A549 (cell line): ENCODE measurements around the gene GTF2IRD1. TPM values are rescaled to one million over a fixed set of nuclear protein-coding genes. Genes with fewer than 3 reads are reported as not detected.

Source experiments
- ATAC-seq, 2 experiments: fragments of 200-7000 bp in 1 of 2; fragments of >200 bp in 1 of 2; cut with Nextera tagmentation in 1 of 2; cut with Tn5 transposase in 1 of 2; 3 replicates each; pipeline versions ENCODE4 v1.8.0 to v1.9.1; 2018 to 2020; ENCODE audit warnings: mild to moderate bottlenecking in 1 of 2, moderate library complexity in 1 of 2
- CTCF ChIA-PET: fragments of 300-600 bp; sonication (Branson Sonifier 250); formaldehyde crosslinking; extraction: SDS; loops from one replicate; lab custom pipeline; 2021; ENCODE audit warnings: antibody characterized with exemption, inconsistent platforms; lab: Yijun Ruan, JAX
- POLR2A ChIA-PET: fragments of 350-600 bp; formaldehyde crosslinking; extraction: SDS; loops from one replicate; lab custom pipeline; 2021; ENCODE audit warnings: antibody characterized with exemption, inconsistent platforms; lab: Yijun Ruan, JAX
- DNase-seq, 2 experiments: peaks; one replicate each; pipeline versions ENCODE4 v3.0.0 to v3.0.0-alpha.2; 2011 to 2016; ENCODE audit warnings: low read depth in 1 of 2, low spot score in 1 of 2
- FAIRE-seq: peaks from 2 replicates; lab custom pipeline; 2011; peaks lifted over from hg19 to GRCh38; lab: Jason Lieb, UNC
- H3K27ac ChIP-seq, 2 experiments: fragments of >200 bp; sonication (Bioruptor Twin); formaldehyde crosslinking; 3 replicates each; pipeline ENCODE4 v1.5.1; 2016 to 2017
- H3K4me1 ChIP-seq: fragments of >200 bp; sonication (Bioruptor Twin); formaldehyde crosslinking; 3 replicates; pipeline ENCODE4 v1.6.1; 2016
- H3K4me2 ChIP-seq: fragments of >200 bp; sonication (Bioruptor Twin); formaldehyde crosslinking; 3 replicates; pipeline ENCODE4 v1.6.1; 2016
- H3K4me3 ChIP-seq: fragments of >200 bp; sonication (Bioruptor Twin); formaldehyde crosslinking; 3 replicates; pipeline ENCODE4 v1.5.1; 2016
- H3K9me3 ChIP-seq: fragments of >200 bp; sonication (Bioruptor Twin); formaldehyde crosslinking; 3 replicates; pipeline ENCODE4 v1.6.1; 2016
- BHLHE40 ChIP-seq: IDR thresholded peaks from 2 replicates; pipeline ENCODE4 v1.6.1; 2012; ENCODE audit warnings: low read depth, low read length, inconsistent platforms
- CBX2 ChIP-seq: fragments of 200-600 bp; sonication (generic); IDR thresholded peaks from 2 replicates; pipeline ENCODE4 v1.6.1; 2016; ENCODE audit warnings: low read depth, mild to moderate bottlenecking, borderline replicate concordance
- CBX8 ChIP-seq: fragments of 200-600 bp; sonication (generic); IDR thresholded peaks from 2 replicates; pipeline ENCODE4 v1.6.1; 2016
- CEBPB ChIP-seq, 2 experiments: fragments of >200 bp in 1 of 2; sonication (Bioruptor Twin) in 1 of 2; formaldehyde crosslinking in 1 of 2; IDR thresholded peaks; 2 replicates each; pipeline ENCODE4 v1.6.1; 2012 to 2016
- EP300 ChIP-seq, 2 experiments: fragments of >200 bp; sonication (Bioruptor Twin); formaldehyde crosslinking; IDR thresholded peaks; 2 replicates in 1 of 2; 3 replicates in 1 of 2; pipeline ENCODE4 v1.6.1; 2016 to 2017
- ESRRA ChIP-seq: fragments of 150-350 bp; IDR thresholded peaks from 2 replicates; pipeline ENCODE4 v1.6.1; 2014; ENCODE audit warnings: mild to moderate bottlenecking, low read length, borderline replicate concordance
- FOSL2 ChIP-seq, 2 experiments: fragments of 450-650 bp in 1 of 2; fragments of >200 bp in 1 of 2; sonication (Bioruptor Twin) in 1 of 2; formaldehyde crosslinking; IDR thresholded peaks; 2 replicates each; pipeline versions ENCODE4 v1.5.0 to v1.6.1; 2016 to 2020; ENCODE audit warnings: mild to moderate bottlenecking in 1 of 2, moderate library complexity in 1 of 2
- FOXS1 ChIP-seq: fragments of 250-450 bp; sonication (Bioruptor Pico); IDR thresholded peaks from 2 replicates; pipeline ENCODE4 v1.5.0; 2020; ENCODE audit warnings: mild to moderate bottlenecking, moderate library complexity
- GATA3 ChIP-seq: IDR thresholded peaks from 2 replicates; pipeline ENCODE4 v1.6.1; 2012; ENCODE audit warnings: borderline replicate concordance
- HDAC2 ChIP-seq: fragments of 200-600 bp; sonication (generic); IDR thresholded peaks from 2 replicates; pipeline ENCODE4 v1.6.1; 2016
- HOXA7 ChIP-seq: fragments of 250-450 bp; sonication (Bioruptor Pico); IDR thresholded peaks from 2 replicates; pipeline ENCODE4 v1.5.0; 2020; ENCODE audit warnings: mild to moderate bottlenecking, moderate library complexity
- HOXB13 ChIP-seq: fragments of 250-450 bp; sonication (Bioruptor Pico); IDR thresholded peaks from 2 replicates; pipeline ENCODE4 v1.5.0; 2020; ENCODE audit warnings: low read depth, mild to moderate bottlenecking, moderate library complexity
- MYC ChIP-seq: IDR thresholded peaks from 2 replicates; pipeline ENCODE4 v1.6.1; 2012; ENCODE audit warnings: mild to moderate bottlenecking, inconsistent platforms, low read length, improper control_type of control experiment, borderline replicate concordance
- NFE2L2 ChIP-seq: fragments of 150-350 bp; conservative IDR thresholded peaks from 2 replicates; pipeline ENCODE4 v1.6.1; 2014; ENCODE audit warnings: low read length
- POLR2A ChIP-seq: IDR thresholded peaks from 2 replicates; pipeline ENCODE4 v1.6.1; 2012; ENCODE audit warnings: mild to moderate bottlenecking, low read length
- RFX5 ChIP-seq: fragments of 450-650 bp; IDR thresholded peaks from 2 replicates; pipeline ENCODE4 v1.7.1; 2014; ENCODE audit warnings: antibody characterized with exemption, mild to moderate bottlenecking, moderate library complexity
- RNF2 ChIP-seq: fragments of 200-600 bp; sonication (generic); IDR thresholded peaks from 2 replicates; pipeline ENCODE4 v1.6.1; 2016; ENCODE audit warnings: low read depth, mild to moderate bottlenecking, antibody characterized with exemption, moderate library complexity, borderline replicate concordance
- SREBF2 ChIP-seq: fragments of 450-650 bp; IDR thresholded peaks from 2 replicates; pipeline ENCODE4 v1.6.1; 2014; ENCODE audit warnings: mild to moderate bottlenecking, moderate library complexity
- TP53 ChIP-seq: fragments of 250-450 bp; sonication (Bioruptor Pico); IDR thresholded peaks from 2 replicates; pipeline ENCODE4 v1.5.0; 2021; ENCODE audit warnings: mild to moderate bottlenecking, moderate library complexity
- ZFP36 ChIP-seq: fragments of 450-650 bp; IDR thresholded peaks from 2 replicates; pipeline ENCODE4 v1.6.1; 2014; ENCODE audit warnings: borderline replicate concordance; ENCODE audit not compliant: partially characterized antibody
- WGBS: methylation state at CpG from one replicate; pipeline ENCODE4 v1.1.6; 2017; ENCODE audit errors: missing lambda C conversion rate; 5-methylcytosine and 5-hydroxymethylcytosine counted together
- polyA plus RNA-seq, 4 experiments: library from polyadenylated mRNA; depleted of rRNA in 3 of 4; stranded (reverse); fragments of >200 nt; fragmentation: RNase III in 1 of 4; extraction: RNeasy Plus Mini Kit Qiagen cat#74134 plus additional on column Dnase treatment in 1 of 4; gene quantifications; 2 replicates in 3 of 4; 3 replicates in 1 of 4; pipeline ENCODE4 v1.2.3, GENCODE V29; 2011 to 2017
- TF ChIP-seq, protein P1 (sequence below): fragments of 450-650 bp; IDR thresholded peaks from 2 replicates; pipeline ENCODE4 v1.6.1; 2014; ENCODE audit warnings: antibody characterized with exemption
- TF ChIP-seq, protein P2 (sequence below): IDR thresholded peaks from 2 replicates; pipeline ENCODE4 v1.6.1; 2012
- TF ChIP-seq, protein P3 (sequence below): fragments of 250-450 bp; sonication (Bioruptor Pico); IDR thresholded peaks from 2 replicates; pipeline ENCODE4 v1.5.0; 2020; ENCODE audit warnings: low read depth, mild to moderate bottlenecking, moderate library complexity
- TF ChIP-seq, protein P4 (sequence below): fragments of >200 bp; sonication (Bioruptor Twin); formaldehyde crosslinking; IDR thresholded peaks from 2 replicates; pipeline ENCODE4 v1.6.1; 2016

Gene GTF2IRD1
- polyA plus RNA-seq, 2 of the 4 experiments (the other 2 are of a cell fraction) = 19.9 to 20.5 TPM

DNA sequence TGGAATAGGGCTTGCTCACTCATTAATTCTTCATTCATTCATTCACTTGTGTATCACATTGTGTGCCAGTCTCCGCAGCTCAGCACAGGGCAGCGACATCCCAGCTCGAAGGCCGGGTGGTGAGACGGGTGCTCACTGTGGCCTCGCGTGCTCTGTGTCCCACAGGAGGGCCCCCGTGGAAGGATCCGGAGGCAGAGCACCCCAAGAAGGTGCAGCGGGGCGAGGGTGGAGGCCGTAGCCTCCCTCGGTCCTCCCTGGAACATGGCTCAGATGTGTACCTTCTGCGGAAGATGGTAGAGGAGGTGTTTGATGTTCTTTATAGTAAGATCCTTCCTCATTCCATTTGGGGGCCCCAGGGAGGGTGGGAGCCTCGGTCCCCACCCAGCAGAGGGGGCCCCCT, 61.6 kb downstream of the GTF2IRD1 start:
- FAIRE-seq (no peak), DNase-seq (no peak), ATAC-seq (no peak)
- Histone ChIP-seq H3K4me1 (no peaks in the 10 kb centered on the region), H3K4me2 (no peak overlapping the region), H3K9me3 (no peaks in the 10 kb centered on the region), H3K4me3 (no peak overlapping the region), H3K27ac (no peak overlapping the region)
- CTCF ChIA-PET = no interaction called here
- 89% methylated on average over 13 of the region's 15 CpGs for WGBS
- POLR2A ChIA-PET = interaction anchor here (0.6 to 0.7 kb wide), 2 partner anchors 64 to 74 kb away, joined by 4 to 6 read pairs; no protein-coding TSS in a partner anchor
- TF ChIP-seq, protein P1, sequence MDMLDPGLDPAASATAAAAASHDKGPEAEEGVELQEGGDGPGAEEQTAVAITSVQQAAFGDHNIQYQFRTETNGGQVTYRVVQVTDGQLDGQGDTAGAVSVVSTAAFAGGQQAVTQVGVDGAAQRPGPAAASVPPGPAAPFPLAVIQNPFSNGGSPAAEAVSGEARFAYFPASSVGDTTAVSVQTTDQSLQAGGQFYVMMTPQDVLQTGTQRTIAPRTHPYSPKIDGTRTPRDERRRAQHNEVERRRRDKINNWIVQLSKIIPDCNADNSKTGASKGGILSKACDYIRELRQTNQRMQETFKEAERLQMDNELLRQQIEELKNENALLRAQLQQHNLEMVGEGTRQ = no peak
- TF ChIP-seq EP300 (IDR thresholded peaks at IDR 0.05) (no peak), FOSL2 (IDR thresholded peaks at IDR 0.05) (no peak), FOSL2 (CRISPR knock-in tag; IDR thresholded peaks at IDR 0.05) (no peak), CBX8 (no peak), GATA3 (no peak), HDAC2 (no peak), RFX5 (no peak), RNF2 (no peak), FOXS1 (CRISPR knock-in tag) (no peak), ESRRA (no peak)
- TF ChIP-seq, protein P2, sequence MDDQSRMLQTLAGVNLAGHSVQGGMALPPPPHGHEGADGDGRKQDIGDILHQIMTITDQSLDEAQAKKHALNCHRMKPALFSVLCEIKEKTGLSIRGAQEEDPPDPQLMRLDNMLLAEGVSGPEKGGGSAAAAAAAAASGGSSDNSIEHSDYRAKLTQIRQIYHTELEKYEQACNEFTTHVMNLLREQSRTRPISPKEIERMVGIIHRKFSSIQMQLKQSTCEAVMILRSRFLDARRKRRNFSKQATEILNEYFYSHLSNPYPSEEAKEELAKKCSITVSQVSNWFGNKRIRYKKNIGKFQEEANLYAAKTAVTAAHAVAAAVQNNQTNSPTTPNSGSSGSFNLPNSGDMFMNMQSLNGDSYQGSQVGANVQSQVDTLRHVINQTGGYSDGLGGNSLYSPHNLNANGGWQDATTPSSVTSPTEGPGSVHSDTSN = no peak

DNA sequence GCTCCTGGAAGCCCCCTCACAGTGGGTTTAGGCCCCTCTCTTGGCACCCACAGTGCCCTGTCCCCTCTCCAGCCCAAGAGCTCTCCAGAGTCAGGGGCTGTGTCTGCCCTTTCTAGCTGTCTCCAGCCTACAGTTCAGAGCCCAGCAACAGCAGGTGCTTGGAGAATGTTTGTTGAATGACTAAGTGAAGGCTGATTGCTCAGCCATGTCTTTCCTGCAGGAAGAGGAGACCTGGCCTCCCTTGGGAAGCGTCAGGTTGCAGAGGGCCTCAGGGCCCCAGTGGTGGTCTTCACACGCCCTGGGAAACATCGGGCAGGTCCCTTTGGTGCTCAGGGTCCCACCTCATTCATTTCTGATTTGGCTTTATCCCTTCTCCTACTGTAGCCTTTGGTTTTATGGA, 62.5 kb downstream of the GTF2IRD1 start:
- no peak for TF ChIP-seq RFX5
- TF ChIP-seq, protein P3, sequence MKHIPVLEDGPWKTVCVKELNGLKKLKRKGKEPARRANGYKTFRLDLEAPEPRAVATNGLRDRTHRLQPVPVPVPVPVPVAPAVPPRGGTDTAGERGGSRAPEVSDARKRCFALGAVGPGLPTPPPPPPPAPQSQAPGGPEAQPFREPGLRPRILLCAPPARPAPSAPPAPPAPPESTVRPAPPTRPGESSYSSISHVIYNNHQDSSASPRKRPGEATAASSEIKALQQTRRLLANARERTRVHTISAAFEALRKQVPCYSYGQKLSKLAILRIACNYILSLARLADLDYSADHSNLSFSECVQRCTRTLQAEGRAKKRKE (CRISPR knock-in tag) = no peak
- TF ChIP-seq, protein P4, sequence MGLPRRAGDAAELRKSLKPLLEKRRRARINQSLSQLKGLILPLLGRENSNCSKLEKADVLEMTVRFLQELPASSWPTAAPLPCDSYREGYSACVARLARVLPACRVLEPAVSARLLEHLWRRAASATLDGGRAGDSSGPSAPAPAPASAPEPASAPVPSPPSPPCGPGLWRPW = no peak
- no peak for TF ChIP-seq HOXA7 (CRISPR knock-in tag)
- TF ChIP-seq RNF2 = no peak
- no peak for TF ChIP-seq POLR2A
- TF ChIP-seq ZFP36 = no peak
- TF ChIP-seq BHLHE40 = no peak
- no peak for TF ChIP-seq TP53 (CRISPR knock-in tag)
- TF ChIP-seq HOXB13 (CRISPR knock-in tag) = no peak
- TF ChIP-seq FOSL2 (IDR thresholded peaks at IDR 0.05) = no peak
- no peak for TF ChIP-seq FOSL2 (CRISPR knock-in tag; IDR thresholded peaks at IDR 0.05)
- TF ChIP-seq MYC = no peak
- no peak for TF ChIP-seq NFE2L2
- TF ChIP-seq SREBF2 = no peak
- TF ChIP-seq GATA3 = no peak
- no peak for TF ChIP-seq CBX2
- TF ChIP-seq CEBPB (IDR thresholded peaks at IDR 0.05) = no peak
- no peak for FAIRE-seq
- Histone ChIP-seq H3K9me3 (peaks cover 3% of the 10 kb centered on the region; the same call in 1 of the 3 replicates), H3K27ac (no peak overlapping the region), H3K4me3 (no peak overlapping the region), H3K4me1 (no peaks in the 10 kb centered on the region), H3K4me2 (no peak overlapping the region)
- 56% methylated on average over 3 of the region's 3 CpGs for WGBS
- POLR2A ChIA-PET = no interaction called here
- CTCF ChIA-PET = no interaction called here
- no peak for DNase-seq
- no peak for ATAC-seq
